ENCODE results near the gene NPFF.

Gene NPFF

DNA sequence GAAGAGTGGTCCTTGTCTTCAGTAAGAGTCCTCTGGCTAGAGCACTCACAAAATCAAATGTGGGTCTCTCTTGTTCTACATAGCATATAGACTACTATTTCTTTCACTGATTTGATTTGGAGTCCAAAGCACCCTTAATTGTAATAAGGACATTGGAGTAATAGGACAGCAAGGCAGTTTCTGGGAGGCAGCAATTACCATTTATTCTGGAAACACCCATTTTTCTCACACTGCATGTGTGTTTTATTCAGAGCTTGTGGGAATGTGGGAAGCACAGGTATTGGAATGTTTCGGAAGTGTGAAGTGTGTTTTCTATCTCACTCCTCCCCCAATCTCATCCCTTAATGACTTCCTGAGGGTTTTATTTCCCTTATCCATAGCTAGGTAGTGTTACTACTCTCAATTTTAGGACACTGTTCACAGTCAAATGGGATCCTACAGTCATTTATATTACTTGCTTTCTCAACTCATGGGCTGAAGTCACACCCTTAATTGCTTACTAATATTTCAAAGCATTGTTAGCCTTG is 35.2 kb downstream of the NPFF start:
- no peak for DNase-seq

- no peak for DNase-seq
Observed at GRCh38 chr12:53468282-53468681, 39.0 kb downstream of the NPFF start.

DNA sequence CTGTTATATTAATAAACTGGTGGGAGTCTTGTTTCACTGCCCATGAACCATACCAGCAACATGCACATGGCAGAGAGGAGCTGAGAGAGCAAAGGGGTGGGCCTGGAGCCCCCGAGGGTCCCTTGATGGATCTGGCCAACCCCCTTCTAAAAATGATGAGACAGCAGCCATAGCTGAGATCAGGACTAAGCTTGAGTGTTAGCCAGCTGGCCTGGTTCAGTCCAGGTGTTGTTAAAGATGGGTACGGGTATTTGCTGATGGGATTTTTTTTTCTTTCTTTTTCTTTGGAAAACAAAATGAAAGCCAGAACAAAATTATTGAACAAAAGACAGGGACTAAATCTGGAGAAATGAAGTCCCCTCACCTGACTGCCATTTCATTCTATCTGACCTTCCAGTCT is 39.4 kb downstream of the NPFF start:
- no peak for DNase-seq

DNA sequence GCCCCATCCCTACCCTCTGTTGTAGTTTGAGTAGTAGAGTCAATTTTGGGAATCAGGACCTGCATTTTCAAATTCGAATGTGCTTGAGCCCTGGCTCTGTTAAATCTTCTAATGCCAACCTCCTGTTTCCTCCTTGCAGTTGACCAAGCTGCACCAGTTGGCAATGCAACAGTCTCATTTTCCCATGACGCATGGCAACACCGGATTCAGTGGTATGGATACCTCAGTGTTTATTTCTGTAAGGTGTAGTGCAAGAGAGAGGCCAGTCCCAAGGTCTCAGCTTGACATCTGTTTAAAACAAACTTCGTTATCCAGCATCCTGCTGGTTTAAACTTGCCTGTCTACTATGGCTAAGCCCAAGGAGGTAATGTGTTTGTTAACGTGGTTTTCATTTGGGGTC is 40.2 kb downstream of the NPFF start:
- no peak for DNase-seq

GRCh38 chr12:53466640-53467039 is 40.6 kb downstream of the NPFF start:
- no peak for DNase-seq

GRCh38 chr12:53465679-53466078 is 41.6 kb downstream of the NPFF start:
- DNase-seq, result no peak

DNA sequence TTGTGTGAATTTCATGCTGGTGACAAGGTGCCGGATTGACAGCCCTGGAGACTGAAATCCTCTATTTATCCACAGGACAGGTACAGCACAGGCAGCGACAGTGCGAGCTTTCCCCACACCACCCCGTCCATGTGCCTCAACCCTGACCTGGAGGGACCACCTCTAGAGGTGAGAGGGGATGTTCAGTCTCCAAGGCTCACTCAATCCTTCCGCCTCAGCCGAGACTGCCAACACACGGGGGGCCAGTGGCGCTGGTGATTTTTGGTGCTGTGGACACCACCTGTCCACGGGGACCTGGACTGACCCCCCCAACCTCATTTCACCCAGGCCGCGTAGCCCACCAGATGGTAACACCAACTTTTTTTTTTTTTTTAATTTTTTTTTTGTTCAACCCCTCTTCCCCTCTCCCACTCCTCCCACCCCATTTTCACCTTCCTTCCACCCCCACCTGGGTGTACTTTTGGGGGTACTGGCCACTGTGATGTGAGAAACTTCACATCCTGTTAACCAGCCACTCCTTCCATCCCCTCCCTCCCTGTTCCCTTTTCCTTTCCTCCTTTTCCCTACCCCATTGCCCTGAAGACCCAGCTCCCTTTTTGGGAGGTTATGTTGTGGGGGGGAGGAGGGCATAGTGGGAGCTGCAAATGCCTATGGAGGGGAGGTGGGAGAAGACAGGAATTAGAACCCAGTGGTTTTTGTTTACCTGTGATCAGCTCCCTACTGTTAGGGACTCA is 42.4 kb downstream of the NPFF start:
- no peak for DNase-seq

GRCh38 chr12:53463802-53464560 is 43.3 kb downstream of the NPFF start:
- DNase-seq, result no peak

GRCh38 chr12:53462935-53463334 is 44.3 kb downstream of the NPFF start:
- no peak for DNase-seq

GRCh38 chr12:53461591-53461990 is 45.7 kb downstream of the NPFF start:
- DNase-seq, result no peak

GRCh38 chr12:53461059-53461458 is 46.2 kb downstream of the NPFF start:
- DNase-seq, result no peak

- no peak for DNase-seq
Observed at GRCh38 chr12:53459097-53459496, 48.2 kb downstream of the NPFF start.
